ENCODE results near the gene SARS2.

GRCh38 chr19:38978326-38978689 is 47.7 kb upstream of the SARS2 start:
- no peak for TF ChIP-seq CTCF (IDR thresholded peaks at IDR 0.05; ENCODE audit: low read length)
- TF ChIP-seq EZH2 (IDR thresholded peaks at IDR 0.05; ENCODE audit: borderline replicate concordance, low read length), result no peak

All from OCI-LY1 (cell line).